ENCODE measurements around the gene TRPM5. TPM values are rescaled to one million over a fixed set of nuclear protein-coding genes. Genes with fewer than 3 reads are reported as not detected.

Gene TRPM5
- total and polyA plus RNA-seq, 5 donors from 2014 or later = 0.17 TPM; not detected in 4

DNA sequence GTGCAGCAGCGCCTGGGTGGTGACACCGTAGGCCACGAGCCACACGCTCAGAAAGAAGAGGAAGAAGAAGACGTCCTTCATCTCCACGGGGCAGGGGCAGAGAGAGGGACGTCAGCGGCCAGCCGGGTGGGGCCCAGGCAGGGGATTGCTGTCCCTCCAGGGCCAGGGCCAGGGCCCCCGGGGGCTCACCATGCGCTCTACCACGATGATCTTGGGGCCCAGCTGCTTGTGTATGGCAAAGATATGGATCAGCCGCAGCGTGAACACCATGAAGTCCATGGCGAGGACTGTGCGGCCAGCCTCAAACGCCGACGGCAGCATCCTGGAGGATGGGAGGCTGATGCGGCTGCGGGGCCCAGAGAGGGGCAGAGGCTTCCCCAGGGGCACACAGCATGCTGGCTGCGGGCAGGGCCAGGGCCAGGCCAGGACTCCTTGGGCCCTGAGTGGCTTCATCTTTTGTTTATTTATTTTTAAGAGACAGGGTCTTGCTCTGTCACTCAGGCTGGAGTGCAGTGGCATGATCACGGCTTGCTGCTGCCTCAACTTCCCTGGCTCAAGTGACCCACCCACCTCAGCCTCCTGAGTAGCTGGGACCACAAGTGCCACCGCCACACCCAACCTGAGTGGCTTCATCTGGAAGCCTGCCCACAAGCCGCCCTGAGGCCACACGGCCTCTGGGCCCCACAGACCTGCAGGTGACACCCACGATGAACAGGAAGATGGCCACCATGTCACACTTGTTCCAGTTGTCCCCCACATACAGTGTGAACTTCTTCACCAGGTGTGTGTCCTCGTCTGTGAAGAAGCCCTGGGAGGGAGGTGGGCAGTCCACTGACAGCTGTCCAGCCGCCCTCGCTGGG lies 32.6 kb downstream of the TRPM5 start:
- H3K4me3 Mint-ChIP-seq = no peak overlapping the region
- H3K4me1 Mint-ChIP-seq = no peaks in the 10 kb centered on the region
- H3K9me3 ChIP-seq (ENCODE audit: control insufficient read depth in 2 of 2, low read length in 2 of 2) = no peaks in the 10 kb centered on the region
- no peaks in the 10 kb centered on the region for H3K4me1 ChIP-seq (ENCODE audit: control insufficient read depth, insufficient read depth, low read length, poor library complexity, severe bottlenecking)
- H3K36me3 Mint-ChIP-seq = no peaks in the 10 kb centered on the region
- H3K27me3 Mint-ChIP-seq = no peaks in the 10 kb centered on the region
- H3K27ac Mint-ChIP-seq = peak overlapping the region in 1 of 3 donors; percentile 55
- no peak overlapping the region for H3K27ac ChIP-seq (ENCODE audit: insufficient read depth, low read length, poor library complexity, severe bottlenecking)
- H3K27me3 ChIP-seq (ENCODE audit: control insufficient read depth, insufficient read depth, low read length) = no peaks in the 10 kb centered on the region
- no peaks in the 10 kb centered on the region for H3K9me3 Mint-ChIP-seq
- H3K4me3 ChIP-seq (ENCODE audit: low read depth, low read length) = no peak overlapping the region
- DNase-seq (no peak), ATAC-seq (ENCODE audit: low read depth in 2 of 2) (no peak)
- H3K36me3 ChIP-seq (ENCODE audit: control insufficient read depth, insufficient read depth, low read length) = no peaks in the 10 kb centered on the region

DNA sequence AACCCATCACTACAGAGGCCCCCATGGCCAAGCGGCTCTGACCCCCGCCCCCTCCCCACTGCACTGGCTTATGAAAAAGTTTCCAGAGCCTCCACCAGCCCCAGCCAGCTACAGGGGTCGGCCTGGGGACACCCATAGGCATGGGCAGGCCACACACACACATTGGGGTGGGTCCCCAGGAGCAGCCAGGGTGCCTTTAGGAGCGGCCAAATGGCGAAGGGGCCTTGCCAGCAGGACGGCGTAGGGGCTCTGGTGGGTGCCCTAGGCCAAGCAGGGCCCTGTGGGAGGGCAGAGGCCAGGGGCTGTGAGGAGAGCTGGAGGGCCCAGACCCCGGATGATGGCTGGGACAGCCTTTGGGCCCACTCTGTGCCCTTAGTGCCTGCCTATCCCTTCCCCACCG lies 33.7 kb downstream of the TRPM5 start:
- no peak overlapping the region for H3K27ac Mint-ChIP-seq

DNA sequence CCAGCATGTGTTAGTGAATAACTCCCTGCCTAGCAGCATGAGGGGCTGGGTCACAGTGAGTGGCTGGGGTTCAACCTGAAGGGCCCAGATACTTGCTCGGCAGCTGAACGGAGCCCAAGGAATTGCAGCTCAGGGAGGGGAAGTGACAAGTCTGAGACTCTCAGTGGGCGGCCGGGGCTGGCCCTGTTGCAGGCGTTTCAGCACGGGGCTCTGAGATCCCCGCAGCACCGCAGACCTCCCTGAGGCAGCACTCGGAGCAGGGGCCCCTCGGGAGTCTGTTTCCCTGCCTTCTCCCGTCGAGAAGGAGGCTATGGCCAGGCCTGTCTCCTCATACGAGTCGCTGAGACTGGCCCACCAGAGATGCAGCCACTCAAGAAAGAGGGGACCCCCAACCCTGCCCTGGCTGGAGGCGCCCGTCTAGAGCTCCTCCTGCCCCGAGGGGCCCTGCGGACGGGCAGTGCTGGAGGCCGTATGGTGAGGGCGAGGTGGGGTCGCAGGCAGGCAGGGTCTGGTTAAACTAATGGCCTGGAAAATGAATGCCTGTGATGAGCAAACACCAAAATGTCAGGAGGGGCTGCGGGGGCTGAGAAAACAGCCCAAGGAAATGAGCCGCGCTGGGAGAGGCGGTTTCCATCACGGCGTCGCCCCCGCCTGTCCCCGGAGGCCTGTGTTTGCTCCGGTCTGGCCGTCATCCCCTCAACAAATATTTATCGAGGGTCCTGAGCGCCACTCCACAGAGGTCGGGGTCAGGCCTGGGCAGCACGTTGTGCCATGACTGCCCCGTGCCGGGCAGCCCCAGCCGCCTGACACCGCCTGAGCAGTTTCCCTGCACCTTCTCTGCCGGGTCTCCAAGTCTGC lies 34.5 kb downstream of the TRPM5 start:
- no peaks in the 10 kb centered on the region for H3K27me3 ChIP-seq (ENCODE audit: control insufficient read depth, insufficient read depth, low read length)
- Mint-ChIP-seq H3K4me3 (no peak overlapping the region), H3K4me1 (no peaks in the 10 kb centered on the region), H3K36me3 (no peaks in the 10 kb centered on the region), H3K27me3 (no peaks in the 10 kb centered on the region), H3K27ac (no peak overlapping the region), H3K9me3 (no peaks in the 10 kb centered on the region)
- no peak overlapping the region for H3K27ac ChIP-seq (ENCODE audit: insufficient read depth, low read length, poor library complexity, severe bottlenecking)
- H3K36me3 ChIP-seq (ENCODE audit: control insufficient read depth, insufficient read depth, low read length) = no peaks in the 10 kb centered on the region
- no peak overlapping the region for H3K4me3 ChIP-seq (ENCODE audit: low read depth, low read length)
- no peaks in the 10 kb centered on the region for H3K4me1 ChIP-seq (ENCODE audit: control insufficient read depth, insufficient read depth, low read length, poor library complexity, severe bottlenecking)
- no peaks in the 10 kb centered on the region for H3K9me3 ChIP-seq (ENCODE audit: control insufficient read depth in 2 of 2, low read length in 2 of 2)
- DNase-seq = no peak
- ATAC-seq (ENCODE audit: low read depth in 2 of 2) = no peak

More for the DNA sequence above, 33.7 kb downstream of the TRPM5 start:
- Mint-ChIP-seq H3K27me3 (no peaks in the 10 kb centered on the region), H3K4me3 (no peak overlapping the region), H3K9me3 (no peaks in the 10 kb centered on the region), H3K36me3 (no peaks in the 10 kb centered on the region), H3K4me1 (no peaks in the 10 kb centered on the region)
- DNase-seq (no peak), ATAC-seq (ENCODE audit: low read depth in 2 of 2) (no peak)
- H3K4me1 ChIP-seq (ENCODE audit: control insufficient read depth, insufficient read depth, low read length, poor library complexity, severe bottlenecking) = no peaks in the 10 kb centered on the region
- H3K9me3 ChIP-seq (ENCODE audit: control insufficient read depth in 2 of 2, low read length in 2 of 2) = no peaks in the 10 kb centered on the region
- H3K27me3 ChIP-seq (ENCODE audit: control insufficient read depth, insufficient read depth, low read length) = no peaks in the 10 kb centered on the region
- no peaks in the 10 kb centered on the region for H3K36me3 ChIP-seq (ENCODE audit: control insufficient read depth, insufficient read depth, low read length)
- no peak overlapping the region for H3K27ac ChIP-seq (ENCODE audit: insufficient read depth, low read length, poor library complexity, severe bottlenecking)
- no peak overlapping the region for H3K4me3 ChIP-seq (ENCODE audit: low read depth, low read length)

DNA sequence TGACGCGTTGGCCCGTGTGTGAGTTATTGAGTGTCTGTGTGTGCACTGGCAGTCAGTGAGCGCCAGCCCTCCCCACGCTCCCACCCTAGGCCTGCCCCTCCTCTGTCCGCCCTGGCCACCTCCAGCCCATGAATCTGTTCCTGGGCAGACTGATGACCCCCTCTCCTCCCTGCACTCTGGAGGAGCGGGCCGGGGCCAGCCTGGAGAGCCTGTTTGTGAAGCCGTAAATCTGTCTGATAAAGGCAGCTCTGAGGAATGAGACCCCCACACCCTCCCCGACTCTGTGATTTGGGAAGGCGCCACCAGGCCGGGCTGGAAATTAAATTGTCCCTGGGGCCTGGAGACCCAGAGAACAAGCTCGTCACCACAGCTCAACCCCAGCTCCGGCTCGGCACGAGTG lies 35.2 kb downstream of the TRPM5 start:
- Histone ChIP-seq H3K9me3 (ENCODE audit: control insufficient read depth in 2 of 2, low read length in 2 of 2) (no peaks in the 10 kb centered on the region), H3K4me3 (ENCODE audit: low read depth, low read length) (no peak overlapping the region), H3K27ac (ENCODE audit: insufficient read depth, low read length, poor library complexity, severe bottlenecking) (no peak overlapping the region), H3K4me1 (ENCODE audit: control insufficient read depth, insufficient read depth, low read length, poor library complexity, severe bottlenecking) (no peaks in the 10 kb centered on the region), H3K36me3 (ENCODE audit: control insufficient read depth, insufficient read depth, low read length) (peaks cover under 1% of the 10 kb centered on the region), H3K27me3 (ENCODE audit: control insufficient read depth, insufficient read depth, low read length) (no peaks in the 10 kb centered on the region)
- Mint-ChIP-seq H3K27me3 (no peaks in the 10 kb centered on the region), H3K27ac (no peak overlapping the region), H3K36me3 (no peaks in the 10 kb centered on the region), H3K4me1 (no peaks in the 10 kb centered on the region), H3K9me3 (no peaks in the 10 kb centered on the region), H3K4me3 (no peak overlapping the region)
- ATAC-seq (ENCODE audit: low read depth in 2 of 2) (no peak), DNase-seq (no peak)

- H3K27me3 ChIP-seq (ENCODE audit: control insufficient read depth, insufficient read depth, low read length) = no peaks in the 10 kb centered on the region
- ATAC-seq (ENCODE audit: low read depth in 2 of 2) (no peak), DNase-seq (no peak)
- no peak overlapping the region for H3K4me3 ChIP-seq (ENCODE audit: low read depth, low read length)
- Mint-ChIP-seq H3K4me1 (no peaks in the 10 kb centered on the region), H3K27ac (no peak overlapping the region), H3K36me3 (no peaks in the 10 kb centered on the region), H3K9me3 (no peaks in the 10 kb centered on the region), H3K27me3 (no peaks in the 10 kb centered on the region), H3K4me3 (no peak overlapping the region)
- peaks cover 5% of the 10 kb centered on the region for H3K36me3 ChIP-seq (ENCODE audit: control insufficient read depth, insufficient read depth, low read length)
- H3K4me1 ChIP-seq (ENCODE audit: control insufficient read depth, insufficient read depth, low read length, poor library complexity, severe bottlenecking) = no peaks in the 10 kb centered on the region
- no peaks in the 10 kb centered on the region for H3K9me3 ChIP-seq (ENCODE audit: control insufficient read depth in 2 of 2, low read length in 2 of 2)
- H3K27ac ChIP-seq (ENCODE audit: insufficient read depth, low read length, poor library complexity, severe bottlenecking) = no peak overlapping the region
Observed at GRCh38 chr11:2408671-2409070, 35.6 kb downstream of the TRPM5 start.

GRCh38 chr11:2406878-2407410 lies 37.4 kb downstream of the TRPM5 start:
- DNase-seq = no peak
- Histone ChIP-seq H3K27ac (ENCODE audit: insufficient read depth, low read length, poor library complexity, severe bottlenecking) (no peak overlapping the region), H3K36me3 (ENCODE audit: control insufficient read depth, insufficient read depth, low read length) (peaks cover 21% of the 10 kb centered on the region), H3K9me3 (ENCODE audit: control insufficient read depth in 2 of 2, low read length in 2 of 2) (no peaks in the 10 kb centered on the region), H3K4me1 (ENCODE audit: control insufficient read depth, insufficient read depth, low read length, poor library complexity, severe bottlenecking) (peaks cover 2% of the 10 kb centered on the region), H3K27me3 (ENCODE audit: control insufficient read depth, insufficient read depth, low read length) (no peaks in the 10 kb centered on the region), H3K4me3 (ENCODE audit: low read depth, low read length) (no peak overlapping the region)
- Mint-ChIP-seq H3K36me3 (no peaks in the 10 kb centered on the region), H3K9me3 (no peaks in the 10 kb centered on the region), H3K27me3 (no peaks in the 10 kb centered on the region), H3K27ac (no peak overlapping the region), H3K4me3 (peak overlapping the region in 1 of 4 donors; percentile 38), H3K4me1 (peaks cover 0 to 7% (median 0%) of the 10 kb centered on the region in 4 donors)
- ATAC-seq (ENCODE audit: low read depth in 2 of 2) = no peak

- Histone ChIP-seq H3K4me1 (ENCODE audit: control insufficient read depth, insufficient read depth, low read length, poor library complexity, severe bottlenecking) (peaks cover 7% of the 10 kb centered on the region), H3K9me3 (ENCODE audit: control insufficient read depth in 2 of 2, low read length in 2 of 2) (no peaks in the 10 kb centered on the region), H3K36me3 (ENCODE audit: control insufficient read depth, insufficient read depth, low read length) (peaks cover 21% of the 10 kb centered on the region), H3K27me3 (ENCODE audit: control insufficient read depth, insufficient read depth, low read length) (no peaks in the 10 kb centered on the region), H3K4me3 (ENCODE audit: low read depth, low read length) (no peak overlapping the region), H3K27ac (ENCODE audit: insufficient read depth, low read length, poor library complexity, severe bottlenecking) (no peak overlapping the region)
- H3K4me1 Mint-ChIP-seq = peaks cover 0 to 12% (median 0%) of the 10 kb centered on the region in 4 donors
- ATAC-seq (ENCODE audit: low read depth in 2 of 2) (no peak), DNase-seq (no peak)
- H3K9me3 Mint-ChIP-seq = no peaks in the 10 kb centered on the region
- no peak overlapping the region for H3K27ac Mint-ChIP-seq
- H3K36me3 Mint-ChIP-seq = no peaks in the 10 kb centered on the region
- H3K27me3 Mint-ChIP-seq = no peaks in the 10 kb centered on the region
- peak overlapping the region in 1 of 4 donors; percentile 82 for H3K4me3 Mint-ChIP-seq
Observed at GRCh38 chr11:2406451-2406850, 37.9 kb downstream of the TRPM5 start.

Measured in CD4-positive, CD25-positive, alpha-beta regulatory T cell (primary cell).